HG02970 (cell line): ENCODE results near the gene CPT1C.

Source experiments
- ATAC-seq: cut with Tn5 transposase; IDR thresholded peaks from one replicate; pipeline ENCODE4 v1.9.1; 2021; ENCODE audit warnings: mild to moderate bottlenecking, moderate library complexity, moderate number of reproducible peaks; ENCODE audit not compliant: unreplicated experiment, low FRiP score

The CPT1C gene

GRCh38 chr19:49658566-49659442 lies 32.1 kb upstream of the CPT1C start:
- no peak for ATAC-seq

GRCh38 chr19:49660338-49660961 lies 30.5 kb upstream of the CPT1C start:
- ATAC-seq = no peak

GRCh38 chr19:49662011-49662410 lies 28.9 kb upstream of the CPT1C start:
- ATAC-seq = no peak

GRCh38 chr19:49663224-49663623 lies 27.7 kb upstream of the CPT1C start:
- ATAC-seq = no peak

GRCh38 chr19:49664171-49665035 lies 26.5 kb upstream of the CPT1C start:
- ATAC-seq = peak; percentile 37

GRCh38 chr19:49665036-49665350 lies 25.9 kb upstream of the CPT1C start:
- no peak for ATAC-seq

- peak; percentile 86 for ATAC-seq
Observed at GRCh38 chr19:49665351-49666119, 25.4 kb upstream of the CPT1C start, which contains the start of the genes BCL2L12 and IRF3. Gene BCL2L12, plus strand, starts transcription at chr19:49665933. Its CDS starts 760 bp downstream, at chr19:49666693. Gene IRF3, minus strand, starts transcription at chr19:49665857. Its CDS starts 1,019 bp downstream, at chr19:49664838.

GRCh38 chr19:49666120-49666444 lies 24.8 kb upstream of the CPT1C start:
- no peak for ATAC-seq

GRCh38 chr19:49667473-49667872 lies 23.4 kb upstream of the CPT1C start:
- no peak for ATAC-seq

GRCh38 chr19:49669516-49669915 lies 21.4 kb upstream of the CPT1C start:
- no peak for ATAC-seq

GRCh38 chr19:49672131-49672919 lies 18.6 kb upstream of the CPT1C start:
- ATAC-seq = no peak

- peak; percentile 21 for ATAC-seq
Observed at GRCh38 chr19:49676136-49676783, 14.7 kb upstream of the CPT1C start.

GRCh38 chr19:49676784-49677230 lies 14.1 kb upstream of the CPT1C start:
- peak; percentile 67 for ATAC-seq

GRCh38 chr19:49677231-49677900 lies 13.6 kb upstream of the CPT1C start, which contains the start of gene PRMT1:
Gene PRMT1, plus strand, starts transcription at chr19:49677271. Its CDS starts 10 bp downstream, at chr19:49677281.
- no peak for ATAC-seq

GRCh38 chr19:49677901-49678674 lies 12.8 kb upstream of the CPT1C start:
- no peak for ATAC-seq

- no peak for ATAC-seq
Observed at GRCh38 chr19:49678985-49679770, 11.7 kb upstream of the CPT1C start.
